HEK293T (cell line): ENCODE data around the gene TYRO3.

Experiments used
- CTCF ChIA-PET: fragments of 350-600 bp; formaldehyde crosslinking; extraction: SDS; loops from one replicate; lab custom pipeline; 2021; ENCODE audit warnings: antibody characterized with exemption, inconsistent platforms; lab: Yijun Ruan, JAX
- POLR2A ChIA-PET: fragments of 350-600 bp; formaldehyde crosslinking; extraction: SDS; loops from one replicate; lab custom pipeline; 2020; ENCODE audit warnings: antibody characterized with exemption, inconsistent platforms; lab: Yijun Ruan, JAX
- DNase-seq: peaks from one replicate; pipeline ENCODE4 v3.0.0; 2012; ENCODE audit warnings: mixed read lengths; ENCODE audit errors: extremely low spot score
- ARNT ChIP-seq: fragments of 450-650 bp; IDR thresholded peaks from 2 replicates; pipeline ENCODE4 v1.6.1; 2017; ENCODE audit warnings: mild to moderate bottlenecking
- BHLHE40 ChIP-seq: fragments of 450-650 bp; IDR thresholded peaks from 2 replicates; pipeline ENCODE4 v1.6.1; 2016; ENCODE audit warnings: mild to moderate bottlenecking, moderate library complexity, borderline replicate concordance
- CTBP1 ChIP-seq: fragments of 450-650 bp; IDR thresholded peaks from 2 replicates; pipeline ENCODE4 v1.6.1; 2016; ENCODE audit warnings: borderline replicate concordance
- ELF4 ChIP-seq: fragments of 450-650 bp; IDR thresholded peaks from 2 replicates; pipeline ENCODE4 v1.6.1; 2017; ENCODE audit warnings: antibody characterized with exemption
- FOXA1 ChIP-seq: fragments of 450-650 bp; IDR thresholded peaks from 2 replicates; pipeline ENCODE4 v1.6.1; 2016; ENCODE audit warnings: mild to moderate bottlenecking
- FOXK2 ChIP-seq: fragments of 450-650 bp; IDR thresholded peaks from 2 replicates; pipeline ENCODE4 v1.6.1; 2016; ENCODE audit warnings: mild to moderate bottlenecking
- FOXM1 ChIP-seq: fragments of 450-650 bp; IDR thresholded peaks from 2 replicates; pipeline ENCODE4 v1.6.1; 2017; ENCODE audit warnings: mild to moderate bottlenecking, borderline replicate concordance
- HDGF ChIP-seq: fragments of 450-650 bp; IDR thresholded peaks from 2 replicates; pipeline ENCODE4 v1.6.1; 2017; ENCODE audit warnings: antibody characterized with exemption, borderline replicate concordance
- L3MBTL2 ChIP-seq: fragments of 450-650 bp; conservative IDR thresholded peaks from 2 replicates; pipeline ENCODE4 v1.6.1; 2016; ENCODE audit warnings: mild to moderate bottlenecking
- LEF1 ChIP-seq: fragments of 450-650 bp; IDR thresholded peaks from 2 replicates; pipeline ENCODE4 v1.6.1; 2017; ENCODE audit warnings: mild to moderate bottlenecking, borderline replicate concordance
- NFRKB ChIP-seq: fragments of 450-650 bp; IDR thresholded peaks from 2 replicates; pipeline ENCODE4 v1.6.1; 2016; ENCODE audit warnings: mild to moderate bottlenecking, moderate library complexity
- PKNOX1 ChIP-seq: fragments of 450-650 bp; IDR thresholded peaks from 2 replicates; pipeline ENCODE4 v1.6.1; 2016
- SP1 ChIP-seq: fragments of 450-650 bp; IDR thresholded peaks from 2 replicates; pipeline ENCODE4 v1.6.1; 2017
- SUZ12 ChIP-seq: fragments of 450-650 bp; IDR thresholded peaks from 2 replicates; pipeline ENCODE4 v1.6.1; 2016; ENCODE audit warnings: mild to moderate bottlenecking
- TARDBP ChIP-seq: fragments of 450-650 bp; IDR thresholded peaks from 2 replicates; pipeline ENCODE4 v1.6.1; 2016
- ZNF384 ChIP-seq: fragments of 450-650 bp; IDR thresholded peaks from 2 replicates; pipeline ENCODE4 v1.6.1; 2016

The TYRO3 gene

DNA sequence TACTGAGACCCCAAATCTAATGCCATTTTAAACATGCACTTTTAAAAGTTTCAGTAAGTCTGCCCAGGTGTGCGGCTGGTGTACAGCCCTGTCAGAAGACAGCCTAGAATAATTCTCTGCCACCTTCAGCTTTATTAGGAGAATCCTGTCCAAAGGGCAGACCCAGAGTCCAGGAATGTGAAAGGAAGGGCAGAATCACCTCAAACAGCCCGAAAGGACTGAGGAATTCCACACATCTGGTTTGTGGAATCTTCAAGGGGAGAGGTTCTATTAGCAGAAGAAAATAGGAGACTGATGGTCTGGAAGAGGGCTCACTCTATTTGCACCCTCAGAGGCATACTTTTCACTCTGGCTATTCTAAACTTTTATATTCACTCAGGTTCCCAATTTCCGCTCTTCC, 46.6 kb downstream of the TYRO3 start:
- CTCF ChIA-PET = no interaction called here
- no peak for TF ChIP-seq L3MBTL2

DNA sequence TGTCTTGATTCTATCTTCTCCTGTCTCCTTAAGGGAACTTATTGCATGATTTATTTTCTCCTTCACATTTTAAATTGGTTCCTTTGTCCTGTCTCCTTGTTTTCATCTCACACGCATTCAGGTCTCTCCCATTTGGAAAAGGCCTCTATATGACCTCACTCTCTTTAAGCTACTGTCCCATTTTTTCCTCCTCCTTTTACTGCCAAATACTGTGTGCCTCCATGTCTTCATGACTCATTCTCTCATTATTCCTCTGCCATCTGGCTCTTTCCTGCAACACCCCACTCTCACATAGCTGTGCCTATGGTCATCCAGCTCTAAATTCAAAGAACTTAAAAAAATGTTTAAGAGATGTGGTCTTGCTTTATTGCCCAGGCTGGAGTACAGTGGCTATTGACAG, 48.0 kb downstream of the TYRO3 start:
- ChIA-PET POLR2A (interaction anchor here (1.6 kb wide), 1 partner anchor 14 kb away, joined by 4 read pairs; no protein-coding TSS in a partner anchor), CTCF (interaction anchor here (0.6 kb wide), 1 partner anchor 8 kb away, joined by 3 read pairs; no protein-coding TSS in a partner anchor)
- no peak for DNase-seq
- TF ChIP-seq LEF1 (no peak), SP1 (no peak), BHLHE40 (no peak), L3MBTL2 (no peak), FOXA1 (no peak), TARDBP (no peak), ELF4 (no peak), FOXK2 (no peak), ZNF384 (no peak), CTBP1 (no peak)

More for the DNA sequence above, 46.6 kb downstream of the TYRO3 start:
- POLR2A ChIA-PET = no interaction called here
- DNase-seq = no peak

DNA sequence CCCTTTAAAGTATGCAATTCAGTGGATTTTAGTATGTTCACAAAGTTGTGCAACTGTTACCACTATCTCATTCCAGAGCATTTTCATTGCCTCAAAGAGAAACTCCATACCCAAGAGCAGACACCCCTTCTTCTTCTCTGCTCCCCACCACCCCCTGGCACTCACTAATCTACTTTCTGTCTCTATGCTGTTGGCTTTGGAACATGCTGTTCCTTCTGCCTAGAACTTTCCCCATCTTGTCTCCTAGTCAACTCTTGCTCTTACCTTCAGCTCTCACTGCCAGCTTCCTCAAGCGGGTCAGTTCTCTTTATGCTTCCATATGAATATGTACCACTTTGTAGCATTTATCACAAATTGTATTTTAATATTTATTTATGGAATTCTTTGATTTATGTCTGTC, 50.1 kb downstream of the TYRO3 start:
- CTCF ChIA-PET = no interaction called here
- POLR2A ChIA-PET = no interaction called here
- TF ChIP-seq FOXM1 = no peak
- no peak for TF ChIP-seq L3MBTL2
- no peak for TF ChIP-seq FOXA1
- no peak for TF ChIP-seq SP1
- no peak for TF ChIP-seq LEF1
- no peak for TF ChIP-seq FOXK2
- TF ChIP-seq ARNT = no peak
- no peak for TF ChIP-seq PKNOX1
- no peak for TF ChIP-seq NFRKB
- no peak for TF ChIP-seq ZNF384
- TF ChIP-seq SUZ12 = no peak
- no peak for TF ChIP-seq ELF4
- no peak for TF ChIP-seq TARDBP
- no peak for TF ChIP-seq CTBP1
- TF ChIP-seq HDGF = no peak
- TF ChIP-seq BHLHE40 = no peak
- DNase-seq = no peak

DNA sequence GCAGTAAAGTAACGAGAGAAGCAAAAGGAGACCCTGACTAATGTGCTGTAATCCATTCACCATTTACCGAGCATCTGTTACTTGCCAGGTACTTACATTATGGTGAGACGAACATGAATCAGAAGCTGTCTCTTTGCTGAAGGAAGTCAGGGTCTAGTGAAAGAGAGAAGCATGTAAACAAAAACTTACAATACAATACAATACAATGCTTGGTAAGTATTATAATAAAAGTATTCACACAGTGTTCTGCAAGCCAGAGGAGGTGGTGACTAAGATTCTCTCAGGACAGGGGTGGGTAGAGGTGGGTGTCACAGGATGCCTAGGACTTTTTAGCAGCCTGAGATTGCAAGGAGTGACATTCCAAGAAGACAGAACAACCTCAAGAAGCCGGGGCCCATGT, 51.0 kb downstream of the TYRO3 start:
- CTCF ChIA-PET = no interaction called here
- POLR2A ChIA-PET = no interaction called here
- TF ChIP-seq FOXK2 = no peak
- TF ChIP-seq ARNT = no peak
- no peak for TF ChIP-seq HDGF
- TF ChIP-seq ELF4 = no peak
- no peak for TF ChIP-seq SP1
- no peak for TF ChIP-seq NFRKB
- TF ChIP-seq PKNOX1 = no peak
- no peak for TF ChIP-seq SUZ12
- no peak for DNase-seq

- ChIA-PET CTCF (no interaction called here), POLR2A (interaction anchor here (1.0 to 1.1 kb wide), 5 partner anchors 9 to 59 kb away, joined by 3 to 4 read pairs (median 3); no protein-coding TSS in a partner anchor)
- TF ChIP-seq SP1 = no peak
- 0 out of 2 replicates have a peak, but pooled peaks have one; percentile 8 for TF ChIP-seq ZNF384
- DNase-seq = no peak
These were observed 61.7 kb downstream of the TYRO3 start for GRCh38 chr15:41620536-41621199.

DNA sequence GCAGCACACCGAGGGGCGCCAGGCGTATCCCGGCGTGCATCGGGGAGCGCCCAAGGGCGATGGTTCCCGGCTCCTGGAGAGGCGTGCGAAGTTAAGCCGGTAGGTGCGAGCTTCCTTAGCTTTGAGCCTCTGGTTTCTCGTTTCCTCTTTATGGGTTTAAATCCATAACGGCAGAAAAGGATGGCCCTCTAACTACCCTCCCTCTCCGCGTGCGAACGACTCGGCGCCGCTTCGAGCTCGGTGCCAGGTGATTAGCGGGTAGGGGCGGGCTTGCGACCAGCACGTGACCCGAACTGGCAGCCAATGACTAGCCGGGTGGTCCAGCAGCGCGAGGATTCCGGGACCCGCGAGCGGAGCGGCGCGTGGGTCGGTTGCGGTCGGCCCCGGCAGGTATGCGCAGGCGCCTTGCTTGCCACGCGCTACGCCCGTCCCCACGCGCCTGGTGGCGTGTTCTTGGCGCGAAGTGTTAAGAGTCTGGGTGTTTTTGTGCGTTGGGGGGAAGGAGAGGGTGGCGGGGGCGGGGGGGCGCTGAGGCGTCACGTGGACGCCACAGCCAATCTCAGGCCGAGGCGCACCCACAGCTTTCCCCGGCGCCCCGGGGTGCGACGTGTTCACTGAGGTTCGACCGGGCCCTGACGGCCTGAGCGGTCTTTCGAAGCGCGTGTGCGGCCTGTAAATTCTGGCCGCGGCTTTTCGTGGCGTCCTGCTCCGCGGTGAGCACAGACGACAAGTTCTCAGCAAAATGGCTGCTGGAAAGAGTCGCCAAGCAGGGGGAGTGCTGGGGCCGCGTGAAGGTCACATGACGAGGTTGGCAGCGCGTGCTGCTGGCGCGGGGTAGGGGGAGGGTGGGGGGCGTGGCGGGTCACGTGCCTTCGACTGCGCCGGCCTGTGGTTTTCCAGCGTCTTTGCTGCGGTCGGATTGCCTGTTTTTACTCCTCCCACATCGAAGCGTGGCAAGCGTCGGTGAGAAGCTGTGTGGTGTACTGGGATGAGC, 62.5 kb downstream of the TYRO3 start:
- TF ChIP-seq TARDBP (no peak), FOXM1 (peak; percentile 27; the same call in 1 of the 2 replicates), CTBP1 (no peak), L3MBTL2 (peak; percentile 99)
- ChIA-PET POLR2A (interaction anchor here (0.7 to 1.3 kb wide), 8 partner anchors 9 to 60 kb away, joined by 3 to 4 read pairs (median 3); partner anchors contain the start of gene MGA), CTCF (interaction anchor here (0.6 kb wide), 1 partner anchor 220 kb away, joined by 3 read pairs; no protein-coding TSS in a partner anchor)
- DNase-seq = peak; percentile 80

GRCh38 chr15:41622901-41623300, 63.9 kb downstream of the TYRO3 start:
- CTCF ChIA-PET = interaction anchor here (0.5 kb wide), 1 partner anchor 30 kb away, joined by 5 read pairs; no protein-coding TSS in a partner anchor
- POLR2A ChIA-PET = no interaction called here
- TF ChIP-seq FOXK2 = no peak
- no peak for TF ChIP-seq FOXM1
- TF ChIP-seq BHLHE40 = no peak
- TF ChIP-seq NFRKB = no peak
- no peak for TF ChIP-seq CTBP1
- TF ChIP-seq L3MBTL2 = no peak
- no peak for TF ChIP-seq ZNF384
- TF ChIP-seq FOXA1 = no peak
- TF ChIP-seq ARNT = no peak
- TF ChIP-seq LEF1 = no peak
- no peak for TF ChIP-seq HDGF
- no peak for TF ChIP-seq SP1
- TF ChIP-seq SUZ12 = no peak
- no peak for TF ChIP-seq PKNOX1
- TF ChIP-seq TARDBP = no peak
- no peak for TF ChIP-seq ELF4

More at GRCh38 chr15:41622901-41623300, 63.9 kb downstream of the TYRO3 start:
- DNase-seq = no peak
